Measurements from ENCODE around the gene ISM1. TPM values are rescaled to one million over a fixed set of nuclear protein-coding genes. Genes with fewer than 3 reads are reported as not detected.
"Not testable (repeated sequence)": the region's sequence is repeated elsewhere in the genome, so short reads cannot be mapped to it uniquely, and the experiment has no call there.

The ISM1 gene
- total RNA-seq, 1 experiment from 2014 or later: 0.46 TPM

GRCh38 chr20:13221673-13222318 lies 722 bp downstream of the ISM1 start:
- peak; percentile 81 for DNase-seq (ENCODE audit: low read depth)

GRCh38 chr20:13222319-13222716 lies 1.2 kb downstream of the ISM1 start:
- no peak for DNase-seq (ENCODE audit: low read depth)

DNA sequence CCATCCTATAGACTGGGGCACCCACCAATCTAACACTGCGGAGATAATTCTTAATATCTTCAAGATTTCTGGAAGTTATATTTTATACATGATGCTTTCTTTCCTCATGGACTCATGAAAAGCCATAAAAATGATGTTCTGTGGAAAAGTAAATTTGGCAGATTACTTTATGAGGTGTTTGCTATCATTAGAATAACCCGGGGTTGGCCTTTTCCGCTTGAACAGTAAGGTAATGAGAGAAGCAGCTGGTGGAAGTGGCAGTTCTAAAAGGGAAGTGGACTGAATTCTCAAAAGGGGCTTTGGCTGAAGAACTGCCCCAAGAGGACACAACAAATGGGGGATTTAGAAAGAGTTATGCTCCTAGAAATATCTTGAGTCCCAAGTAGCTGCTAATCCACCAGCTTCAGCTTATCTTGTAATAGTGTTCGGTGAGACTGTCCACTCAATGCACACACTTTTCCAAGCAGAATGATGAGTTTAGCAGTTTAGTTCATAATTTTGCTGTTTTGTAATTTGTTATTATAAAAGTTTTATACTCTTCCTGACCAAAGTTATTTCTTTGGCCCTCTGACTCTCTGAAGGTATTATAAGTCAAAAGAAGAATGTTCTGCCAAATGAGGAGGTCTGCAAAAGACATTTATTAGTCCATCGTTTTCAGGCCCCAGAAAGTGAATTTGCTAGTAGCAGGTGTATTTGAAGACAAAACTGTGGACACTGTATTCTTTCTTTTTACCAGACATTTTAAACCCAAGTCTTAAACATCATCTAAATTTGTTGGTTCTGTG lies 2.9 kb downstream of the ISM1 start:
- no peak for DNase-seq (ENCODE audit: low read depth)

- no peak for DNase-seq (ENCODE audit: low read depth)
Measured at GRCh38 chr20:13226367-13226766, 5.3 kb downstream of the ISM1 start.

- DNase-seq (ENCODE audit: low read depth): no peak
Measured at GRCh38 chr20:13228771-13229170, 7.7 kb downstream of the ISM1 start.

DNA sequence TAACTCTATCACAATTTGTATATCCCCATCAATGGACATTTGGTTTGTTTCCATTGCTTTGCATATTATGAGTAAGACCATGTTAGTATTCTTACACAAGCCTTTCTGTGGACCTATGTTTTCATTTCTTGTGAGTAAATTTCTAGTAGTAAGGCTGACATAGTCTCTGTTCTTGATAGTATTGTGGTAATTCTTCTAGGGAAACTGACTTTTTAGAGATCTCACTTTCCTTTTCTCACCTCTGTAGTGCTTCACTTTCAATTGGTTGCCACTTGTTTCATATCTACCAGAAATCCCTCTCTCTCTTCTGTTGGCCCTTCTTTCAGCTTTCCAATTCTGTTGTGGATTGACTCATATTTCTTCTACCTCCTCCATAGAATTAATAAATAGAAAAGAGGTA lies 8.5 kb downstream of the ISM1 start:
- DNase-seq (ENCODE audit: low read depth): no peak

DNA sequence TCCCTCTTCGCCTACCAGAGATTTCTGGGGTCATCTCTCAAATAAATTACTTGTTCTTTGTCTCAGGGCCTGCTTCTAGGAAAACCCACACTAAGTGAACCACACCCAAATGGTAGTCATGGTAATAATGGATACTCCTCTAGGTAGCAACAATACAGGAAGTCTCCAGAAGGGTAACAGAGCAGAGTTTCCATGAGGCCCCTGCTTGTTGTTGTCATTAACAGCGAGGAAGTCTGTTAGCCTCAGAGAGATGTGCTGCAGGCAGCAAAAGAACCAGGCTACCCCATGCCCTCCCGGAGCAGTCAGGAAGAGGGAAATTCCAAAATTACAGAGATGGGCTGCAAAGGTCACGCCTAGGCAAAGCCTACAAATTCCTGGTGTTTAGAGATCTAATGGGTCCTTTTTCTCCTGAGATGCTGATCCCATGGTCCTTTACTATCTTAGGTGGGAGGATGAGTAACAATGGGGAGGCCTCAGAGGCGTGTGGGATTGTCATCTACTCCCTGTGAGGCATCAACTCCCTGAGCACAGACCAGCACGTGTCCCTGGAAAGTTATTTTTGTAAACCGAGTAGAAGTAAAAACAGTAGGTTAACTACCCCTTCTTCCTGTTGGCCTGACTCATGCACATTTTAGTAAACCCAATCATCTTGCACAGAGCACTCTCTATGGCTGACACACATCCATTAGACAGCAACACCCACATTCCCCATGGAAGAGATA lies 10.1 kb downstream of the ISM1 start:
- DNase-seq (ENCODE audit: low read depth): peak; percentile 91

- DNase-seq (ENCODE audit: low read depth): no peak
Measured at GRCh38 chr20:13232999-13233398, 11.9 kb downstream of the ISM1 start.

- no peak for DNase-seq (ENCODE audit: low read depth)
Measured at GRCh38 chr20:13234961-13235360, 13.9 kb downstream of the ISM1 start.

DNA sequence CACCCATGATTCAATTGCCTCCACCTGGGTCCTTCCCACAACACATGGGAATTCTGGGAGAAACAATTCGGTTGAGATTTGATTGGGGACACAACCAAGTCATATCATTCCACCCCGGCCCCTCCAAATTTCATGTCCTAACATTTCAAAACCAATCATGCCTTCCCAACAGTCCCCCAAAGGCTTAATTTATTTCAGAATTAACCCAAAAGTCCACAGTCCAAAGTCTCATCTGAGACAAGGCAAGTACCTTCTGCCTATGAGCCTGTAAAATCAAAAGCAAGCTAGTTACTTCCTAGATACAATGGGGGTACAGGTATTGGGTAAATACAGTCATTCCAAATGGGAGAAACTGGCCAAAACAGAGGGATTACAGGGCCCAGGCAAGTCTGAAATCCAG lies 15.3 kb downstream of the ISM1 start:
- not testable (repeated sequence) for DNase-seq (ENCODE audit: low read depth)

- no peak for DNase-seq (ENCODE audit: low read depth)
Measured at GRCh38 chr20:13236990-13237720, 16.1 kb downstream of the ISM1 start.

- no peak for DNase-seq (ENCODE audit: low read depth)
Measured at GRCh38 chr20:13238001-13238653, 17.1 kb downstream of the ISM1 start.

- DNase-seq (ENCODE audit: low read depth): peak; percentile 24
Measured at GRCh38 chr20:13243826-13244376, 22.8 kb downstream of the ISM1 start.

GRCh38 chr20:13245250-13245723 lies 24.2 kb downstream of the ISM1 start:
- DNase-seq (ENCODE audit: low read depth): no peak

DNA sequence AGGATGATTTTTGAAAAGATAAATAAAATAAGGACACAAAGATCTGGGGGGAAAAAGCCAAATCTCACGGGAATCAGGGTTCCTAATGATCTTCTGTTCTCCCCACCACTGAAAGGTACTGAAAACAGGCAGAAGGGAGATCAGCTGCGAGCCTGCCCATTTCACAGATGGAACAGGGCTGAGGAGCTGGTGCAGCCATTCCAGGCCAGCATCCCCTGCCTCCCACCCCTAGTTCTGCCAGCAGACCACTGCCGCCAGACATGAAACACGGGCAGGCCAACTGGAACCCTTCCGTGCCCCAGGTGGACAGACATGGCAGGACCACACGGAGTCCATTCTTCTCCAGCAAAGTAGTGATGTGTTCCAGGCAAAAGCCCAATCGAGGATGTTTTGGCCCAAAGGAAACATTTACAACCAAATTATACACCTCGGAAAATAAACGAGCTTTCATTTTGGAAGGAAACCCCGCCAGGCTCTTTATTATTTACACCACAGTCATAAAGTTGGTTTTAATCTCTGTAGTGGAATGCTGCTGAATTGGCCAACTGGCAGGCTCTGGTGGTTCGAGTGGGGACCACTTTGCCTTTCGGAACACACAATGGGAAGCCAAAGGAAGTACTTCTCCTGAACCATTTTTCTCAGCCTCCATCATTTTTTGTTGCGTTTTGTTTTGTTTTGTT lies 28.2 kb downstream of the ISM1 start:
- DNase-seq (ENCODE audit: low read depth): no peak

DNA sequence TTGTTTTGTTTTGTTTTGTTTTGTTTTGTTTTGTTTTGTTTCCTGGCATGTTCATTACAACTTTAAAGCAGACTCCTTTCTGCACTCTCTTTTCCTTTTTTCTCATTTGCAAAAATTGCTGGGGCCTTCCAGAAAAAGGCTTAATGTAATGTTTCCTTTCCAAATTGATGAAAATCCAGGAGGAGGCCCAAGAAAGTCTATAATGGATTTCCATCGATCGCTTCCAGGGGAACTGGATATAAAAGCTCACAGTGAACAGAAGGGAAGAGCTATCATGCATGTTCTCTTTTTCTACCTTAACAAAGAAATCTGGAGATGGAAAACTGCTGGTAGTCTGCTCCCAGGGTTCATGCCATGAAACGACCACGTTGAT lies 28.7 kb downstream of the ISM1 start:
- DNase-seq (ENCODE audit: low read depth): no peak

DNA sequence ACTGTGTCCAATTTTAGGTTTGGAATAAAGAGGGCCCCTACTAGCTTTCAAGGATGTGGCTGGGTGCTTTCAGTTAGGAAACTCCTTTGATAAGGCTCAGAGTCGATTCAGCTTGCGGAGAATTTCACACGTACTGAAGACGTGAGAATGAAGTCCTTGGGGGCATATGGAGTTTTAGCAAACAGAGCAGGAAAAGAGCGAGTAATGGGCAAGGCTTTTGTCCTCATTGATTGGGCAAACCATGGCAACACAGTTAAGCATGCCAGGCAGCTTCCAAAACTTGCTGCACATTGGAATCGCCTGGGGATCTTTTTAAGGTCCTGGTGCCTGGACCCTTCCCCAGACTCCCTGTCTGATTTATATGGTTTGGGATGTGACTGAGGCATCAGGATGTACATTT lies 29.2 kb downstream of the ISM1 start:
- DNase-seq (ENCODE audit: low read depth): no peak

DNA sequence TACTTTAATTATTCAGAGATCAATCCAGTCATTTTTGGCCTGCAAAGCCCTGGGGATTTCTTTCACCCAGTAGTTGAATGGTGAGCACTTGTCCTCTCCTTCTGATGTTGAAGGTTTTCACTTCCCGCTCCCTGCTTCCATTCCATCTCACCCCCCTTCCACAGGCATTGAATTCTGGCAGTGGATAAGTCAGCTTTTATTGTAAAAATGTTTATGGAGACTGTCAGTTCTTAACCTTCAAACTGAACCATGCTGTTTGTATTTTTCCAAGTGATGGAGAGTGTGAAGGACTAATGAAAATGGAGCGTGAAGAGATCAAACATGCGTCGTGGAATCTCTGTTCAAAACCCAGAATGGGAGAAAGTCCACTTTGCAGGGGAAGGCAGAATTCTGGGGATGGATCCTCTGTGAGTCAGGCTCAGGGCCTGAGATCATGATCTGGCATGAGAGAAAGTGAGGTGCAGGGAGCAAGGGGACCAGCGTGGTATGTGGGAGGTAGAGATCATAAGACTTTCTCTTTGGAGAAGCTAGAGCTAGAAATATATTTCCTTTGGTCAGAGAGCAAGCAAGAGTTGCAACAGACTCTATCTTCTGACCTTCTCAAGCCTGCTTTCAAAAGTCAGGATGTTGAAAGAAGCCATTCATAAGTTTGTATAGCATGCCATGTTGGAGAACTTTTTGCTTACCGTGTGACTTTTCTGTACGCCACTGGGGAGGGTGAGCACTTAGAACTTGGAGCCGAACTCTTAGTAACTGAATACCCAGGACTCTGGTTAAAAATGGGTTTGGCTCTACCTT lies 30.2 kb downstream of the ISM1 start:
- DNase-seq (ENCODE audit: low read depth): no peak

- DNase-seq (ENCODE audit: low read depth): no peak
Measured at GRCh38 chr20:13251904-13252297, 30.8 kb downstream of the ISM1 start.

DNA sequence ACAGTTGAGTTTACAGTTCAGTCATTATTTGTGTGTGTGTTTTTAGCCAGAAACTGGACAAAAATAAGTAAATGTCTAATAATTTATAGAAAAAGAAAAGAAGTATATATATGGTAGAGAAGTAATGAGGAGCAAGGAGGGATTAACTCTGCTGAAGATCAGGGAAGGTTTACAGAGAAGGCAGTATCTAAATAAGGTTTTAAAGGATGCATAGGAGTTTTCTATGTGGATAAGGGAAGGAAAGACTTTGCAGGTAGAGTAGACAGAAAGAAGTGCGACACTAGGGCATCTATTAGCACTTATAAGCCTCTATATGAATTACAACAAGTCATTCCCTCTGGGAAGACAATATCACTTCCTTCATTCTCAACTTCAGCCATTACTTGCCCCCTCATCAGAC lies 34.3 kb downstream of the ISM1 start:
- no peak for DNase-seq (ENCODE audit: low read depth)

Data from Daoy (cell line).